OCI-LY3 (cell line): Measurements from ENCODE around the gene CLDN9.

Source experiments
- H2AFZ ChIP-seq: fragments of 200-600, 300-600 bp; shearing (Covaris generic); 2 replicates; pipeline ENCODE4 v1.6.0; 2014; ENCODE audit warnings: antibody characterized with exemption, low read depth, low read length
- H3K27ac ChIP-seq: fragments of 200-600, 300-600 bp; sonication (generic); 2 replicates; pipeline ENCODE4 v1.5.1; 2014; ENCODE audit warnings: mild to moderate bottlenecking, low read length, moderate library complexity, mixed read lengths
- H3K27me3 ChIP-seq: fragments of 200-600, 300-600 bp; sonication (generic); 2 replicates; pipeline ENCODE4 v1.6.1; 2014; ENCODE audit warnings: low read depth, low read length, mixed read lengths
- H3K36me3 ChIP-seq: fragments of 200-600, 300-600 bp; sonication (generic); replicated peaks from 2 replicates; pipeline ENCODE3; 2014; ENCODE audit warnings: low read depth, low read length, mixed read lengths
- H3K4me1 ChIP-seq: fragments of 300-600, 200-600 bp; sonication (generic); 2 replicates; pipeline ENCODE4 v1.6.1; 2014; ENCODE audit warnings: low read length, mixed read lengths
- H3K4me2 ChIP-seq: fragments of 200-600, 300-600 bp; sonication (generic); 2 replicates; pipeline ENCODE4 v1.6.1; 2014; ENCODE audit warnings: low read length, mixed read lengths
- H3K4me3 ChIP-seq: fragments of 300-600, 200-600 bp; sonication (generic); 2 replicates; pipeline ENCODE4 v1.5.1; 2014; ENCODE audit warnings: antibody characterized with exemption, mild to moderate bottlenecking, low read length, moderate library complexity
- H3K79me2 ChIP-seq: fragments of 300-600, 200-600 bp; shearing (Covaris generic); 2 replicates; pipeline ENCODE4 v1.6.1; 2014; ENCODE audit warnings: mild to moderate bottlenecking, low read length, mixed read lengths
- H3K9ac ChIP-seq: fragments of 300-600, 200-600 bp; shearing (Covaris generic); 2 replicates; pipeline ENCODE4 v1.6.0; 2014; ENCODE audit warnings: mild to moderate bottlenecking, low read length, moderate library complexity
- H3K9me3 ChIP-seq: fragments of 200-600, 300-600 bp; shearing (Covaris generic); 2 replicates; pipeline ENCODE4 v1.6.1; 2014; ENCODE audit warnings: low read length, mixed read lengths; ENCODE audit not compliant: insufficient read depth
- H4K20me1 ChIP-seq: fragments of 200-600, 300-600 bp; sonication (generic); 2 replicates; pipeline ENCODE4 v1.6.1; 2016; ENCODE audit warnings: low read length, mixed read lengths; ENCODE audit not compliant: insufficient read depth
- CTCF ChIP-seq: fragments of 200-600, 300-600 bp; sonication (generic); IDR thresholded peaks from 2 replicates; pipeline ENCODE4 v1.5.1; 2014; ENCODE audit warnings: antibody characterized with exemption, low read length, low read depth
- EZH2phosphoT487 ChIP-seq: fragments of 200-600 bp; shearing (Covaris generic); IDR thresholded peaks from 2 replicates; pipeline ENCODE4 v1.6.1; 2018; ENCODE audit warnings: antibody characterized with exemption, mixed run types, low read depth

CLDN9 gene

GRCh38 chr16:3035972-3036725 lies 23.4 kb downstream of the CLDN9 start:
- Histone ChIP-seq H3K9ac (no peak overlapping the region), H3K27me3 (peaks cover 20% of the 10 kb centered on the region), H3K4me2 (peak overlapping the region; percentile 41), H3K9me3 (no peaks in the 10 kb centered on the region), H3K27ac (no peak overlapping the region), H2AFZ (no peak overlapping the region), H3K79me2 (no peaks in the 10 kb centered on the region), H3K4me3 (peak overlapping the region; percentile 51), H3K4me1 (peaks cover 23% of the 10 kb centered on the region), H4K20me1 (no peaks in the 10 kb centered on the region), H3K36me3 (no peaks in the 10 kb centered on the region)
- TF ChIP-seq CTCF (no peak), EZH2phosphoT487 (no peak)

GRCh38 chr16:3036726-3037315 lies 24.1 kb downstream of the CLDN9 start, which contains the start of gene BICDL2:
BICDL2 (minus strand) TSS chr16:3036944; CDS start chr16:3035496, 1,448 bp downstream.
- no peaks in the 10 kb centered on the region for H4K20me1 ChIP-seq
- peaks cover 20% of the 10 kb centered on the region for H3K4me1 ChIP-seq
- no peak within 1 kb of the TSS for H2AFZ ChIP-seq
- no peak within 1 kb of the TSS for H3K27ac ChIP-seq
- H3K4me3 ChIP-seq, result peak within 1 kb of the TSS; percentile 51
- H3K9ac ChIP-seq, result no peak within 1 kb of the TSS
- H3K36me3 ChIP-seq, result no peaks in the 10 kb centered on the region
- TF ChIP-seq EZH2phosphoT487, result no peak
- no peak for TF ChIP-seq CTCF
- peak within 1 kb of the TSS; percentile 41 for H3K4me2 ChIP-seq
- H3K9me3 ChIP-seq, result no peaks in the 10 kb centered on the region
- H3K27me3 ChIP-seq, result peaks cover 20% of the 10 kb centered on the region
- H3K79me2 ChIP-seq, result no peaks in the 10 kb centered on the region

- Histone ChIP-seq H3K27ac (no peak overlapping the region), H2AFZ (no peak overlapping the region), H3K9me3 (no peaks in the 10 kb centered on the region), H3K9ac (no peak overlapping the region), H3K4me2 (no peak overlapping the region), H3K36me3 (no peaks in the 10 kb centered on the region), H4K20me1 (no peaks in the 10 kb centered on the region), H3K27me3 (peaks cover 20% of the 10 kb centered on the region), H3K4me1 (peaks cover 6% of the 10 kb centered on the region), H3K4me3 (no peak overlapping the region), H3K79me2 (no peaks in the 10 kb centered on the region)
- no peak for TF ChIP-seq CTCF
- no peak for TF ChIP-seq EZH2phosphoT487
Measured at GRCh38 chr16:3038256-3038655, 25.5 kb downstream of the CLDN9 start.

- Histone ChIP-seq H3K27me3 (peaks cover 16% of the 10 kb centered on the region), H3K4me2 (no peak overlapping the region), H2AFZ (no peak overlapping the region), H3K9ac (no peak overlapping the region), H3K79me2 (no peaks in the 10 kb centered on the region), H3K27ac (no peak overlapping the region), H4K20me1 (no peaks in the 10 kb centered on the region), H3K9me3 (no peaks in the 10 kb centered on the region), H3K4me1 (peaks cover 2% of the 10 kb centered on the region; the same call in 1 of the 2 replicates), H3K36me3 (no peaks in the 10 kb centered on the region), H3K4me3 (no peak overlapping the region)
- TF ChIP-seq CTCF (no peak), EZH2phosphoT487 (no peak)
Measured at GRCh38 chr16:3038896-3039295, 26.2 kb downstream of the CLDN9 start.
